ENCODE measurements around the gene ANKRD63. TPM values are rescaled to one million over a fixed set of nuclear protein-coding genes. Genes with fewer than 3 reads are reported as not detected.

ANKRD63 gene
- total RNA-seq, 1 experiment from 2014 or later = 0.46 TPM

- H3K23ac ChIP-seq (ENCODE audit: insufficient read length, low read depth, low read length) = no peak overlapping the region
- Mint-ChIP-seq H3K27me3 (ENCODE audit: low read depth) (peaks cover 16% of the 10 kb centered on the region), H3K27ac (peak overlapping the region in 2 of 3 experiments; percentile 2 to 46; a peak in 2 of 7 replicates), H3K9me3 (peaks cover 0 to 6% of the 10 kb centered on the region in 2 experiments; a peak in 1 of 5 replicates), H3K4me1 (peaks cover 54% of the 10 kb centered on the region in 2 experiments), H3K4me3 (peak overlapping the region; percentile 0 to 55; a peak in 4 of 5 replicates), H3K36me3 (ENCODE audit: insufficient read depth in 1 of 3, low read depth in 3 of 3) (peaks cover 4 to 28% (median 13%) of the 10 kb centered on the region in 3 experiments; a peak in 6 of 7 replicates)
- H3K79me1 ChIP-seq (ENCODE audit: insufficient read depth, low read depth, low read length, poor library complexity, severe bottlenecking) = no peaks in the 10 kb centered on the region
- H2BK120ac ChIP-seq (ENCODE audit: low read depth, low read length, poor library complexity, severe bottlenecking) = no peak overlapping the region
- H3K23me2 ChIP-seq (ENCODE audit: insufficient read length, low read depth, low read length, poor library complexity, severe bottlenecking) = peaks cover 5% of the 10 kb centered on the region
- no peak overlapping the region for H2AFZ ChIP-seq (ENCODE audit: low read length)
- TF ChIP-seq, protein P1, sequence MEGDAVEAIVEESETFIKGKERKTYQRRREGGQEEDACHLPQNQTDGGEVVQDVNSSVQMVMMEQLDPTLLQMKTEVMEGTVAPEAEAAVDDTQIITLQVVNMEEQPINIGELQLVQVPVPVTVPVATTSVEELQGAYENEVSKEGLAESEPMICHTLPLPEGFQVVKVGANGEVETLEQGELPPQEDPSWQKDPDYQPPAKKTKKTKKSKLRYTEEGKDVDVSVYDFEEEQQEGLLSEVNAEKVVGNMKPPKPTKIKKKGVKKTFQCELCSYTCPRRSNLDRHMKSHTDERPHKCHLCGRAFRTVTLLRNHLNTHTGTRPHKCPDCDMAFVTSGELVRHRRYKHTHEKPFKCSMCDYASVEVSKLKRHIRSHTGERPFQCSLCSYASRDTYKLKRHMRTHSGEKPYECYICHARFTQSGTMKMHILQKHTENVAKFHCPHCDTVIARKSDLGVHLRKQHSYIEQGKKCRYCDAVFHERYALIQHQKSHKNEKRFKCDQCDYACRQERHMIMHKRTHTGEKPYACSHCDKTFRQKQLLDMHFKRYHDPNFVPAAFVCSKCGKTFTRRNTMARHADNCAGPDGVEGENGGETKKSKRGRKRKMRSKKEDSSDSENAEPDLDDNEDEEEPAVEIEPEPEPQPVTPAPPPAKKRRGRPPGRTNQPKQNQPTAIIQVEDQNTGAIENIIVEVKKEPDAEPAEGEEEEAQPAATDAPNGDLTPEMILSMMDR (conservative IDR thresholded peaks at IDR 0.05) = no peak
- H3K18ac ChIP-seq (ENCODE audit: insufficient read length, low read depth, low read length) = no peak overlapping the region
- H4K20me1 ChIP-seq (ENCODE audit: control insufficient read depth, insufficient read depth, insufficient read length) = no peaks in the 10 kb centered on the region
- no peak overlapping the region for H3K4ac ChIP-seq (ENCODE audit: low read depth, low read length)
- H2BK15ac ChIP-seq (ENCODE audit: low read depth, low read length) = no peak overlapping the region
- DNase-seq = no peak
- no CpG with 5 or more reads among the region's 3 CpGs for whole genome bisulfite sequencing (ENCODE audit: extremely low coverage, insufficient read length, low lambda C conversion rate)
- H2BK20ac ChIP-seq (ENCODE audit: low read depth, low read length, poor library complexity, severe bottlenecking) = no peak overlapping the region
- no peak overlapping the region for H4K8ac ChIP-seq (replicated peaks; ENCODE audit: insufficient read length, low read depth, low read length)
- H2BK12ac ChIP-seq (ENCODE audit: insufficient read length, low read depth, low read length) = no peak overlapping the region
- no peak overlapping the region for H2BK5ac ChIP-seq (ENCODE audit: insufficient read length, low read length)
- H3K14ac ChIP-seq (ENCODE audit: insufficient read depth, low read length) = no peak overlapping the region
- no peak overlapping the region for H4K5ac ChIP-seq (ENCODE audit: insufficient read length, low read depth, low read length)
- H2AK5ac ChIP-seq (ENCODE audit: insufficient read length, low read length) = no peak overlapping the region
- H3K56ac ChIP-seq (ENCODE audit: insufficient read length, low read depth, low read length) = no peak overlapping the region
- no peak overlapping the region for H4K91ac ChIP-seq (ENCODE audit: insufficient read length, low read depth, low read length)
- H3K27me3 ChIP-seq (ENCODE audit: insufficient read depth, low read length) = no peaks in the 10 kb centered on the region
- H3K9me3 ChIP-seq (ENCODE audit: control insufficient read depth, low read depth, low read length) = no peaks in the 10 kb centered on the region
- no peak overlapping the region for H3K27ac ChIP-seq (ENCODE audit: insufficient read length, low read depth, low read length)
- H3K4me1 ChIP-seq (ENCODE audit: insufficient read depth, low read length) = peaks cover 25% of the 10 kb centered on the region; the same call in 1 of the 2 replicates
- no peaks in the 10 kb centered on the region for H3K79me2 ChIP-seq (ENCODE audit: insufficient read depth, low read length)
- no peak overlapping the region for H3K9ac ChIP-seq (ENCODE audit: extremely low read depth, insufficient read length, low read length)
- no peak overlapping the region for H3K4me2 ChIP-seq (ENCODE audit: insufficient read depth, insufficient read length, low read length)
- H3T11ph ChIP-seq (ENCODE audit: low read length) = no peak overlapping the region
Measured at GRCh38 chr15:40328176-40328575, 45.3 kb upstream of the ANKRD63 start.
